Cardiac muscle cell (in vitro differentiated cells and primary cell): ENCODE data around the gene P4HA1. TPM values are rescaled to one million over a fixed set of nuclear protein-coding genes. Genes with fewer than 3 reads are reported as not detected.
"Not testable (repeated sequence)": the region's sequence is repeated elsewhere in the genome, so short reads cannot be mapped to it uniquely, and the experiment has no call there.

Experiments
- DNase-seq, 2 donors: peaks; one replicate each; pipeline versions ENCODE4 v3.0.0 to v3.0.0-alpha.2; 2010 to 2017; ENCODE audit warnings: low read depth in 1 of 2, low spot score in 1 of 2
- H3K27ac ChIP-seq: fragments of 200-600 bp; sonication (generic); 2 replicates; pipeline ENCODE4 v1.5.1; 2016
- H3K27me3 ChIP-seq: fragments of 200-600 bp; sonication (generic); 2 replicates; pipeline ENCODE4 v1.6.0; 2016; ENCODE audit warnings: control low read depth
- H3K36me3 ChIP-seq: fragments of 200-600 bp; sonication (generic); 2 replicates; pipeline ENCODE4 v1.5.1; 2016; ENCODE audit warnings: control low read depth
- H3K4me1 ChIP-seq: fragments of 200-600 bp; sonication (generic); 2 replicates; pipeline ENCODE4 v1.8.1; 2017; ENCODE audit warnings: low read depth, mild to moderate bottlenecking, mixed run types
- H3K4me3 ChIP-seq: fragments of 200-600 bp; sonication (generic); 2 replicates; pipeline ENCODE4 v1.5.1; 2016; ENCODE audit warnings: mild to moderate bottlenecking
- H3K9me3 ChIP-seq: fragments of 200-600 bp; sonication (generic); 2 replicates; pipeline ENCODE4 v1.5.1; 2017; ENCODE audit warnings: low read depth, mild to moderate bottlenecking, control low read depth
- polyA plus RNA-seq: library from polyadenylated mRNA; unstranded; fragments of >200 nt; fragmentation: Nextera tagmentation; extraction: Ambion mirVana; gene quantifications from 2 replicates; pipeline ENCODE4 v1.2.1, GENCODE V29; 2016
- total RNA-seq: library from RNA; depleted of rRNA; stranded (reverse); fragments of >200 nt; gene quantifications from 2 replicates; pipeline ENCODE4 v1.2.3, GENCODE V29; 2016
- TF ChIP-seq, protein P1 (sequence below): IDR thresholded peaks from 2 replicates; pipeline ENCODE4 v1.5.1; 2012; ENCODE audit warnings: low read depth, mild to moderate bottlenecking, low read length

Gene P4HA1
- total and polyA plus RNA-seq, 2 experiments from 2014 or later: 92.0 to 172 TPM

DNA sequence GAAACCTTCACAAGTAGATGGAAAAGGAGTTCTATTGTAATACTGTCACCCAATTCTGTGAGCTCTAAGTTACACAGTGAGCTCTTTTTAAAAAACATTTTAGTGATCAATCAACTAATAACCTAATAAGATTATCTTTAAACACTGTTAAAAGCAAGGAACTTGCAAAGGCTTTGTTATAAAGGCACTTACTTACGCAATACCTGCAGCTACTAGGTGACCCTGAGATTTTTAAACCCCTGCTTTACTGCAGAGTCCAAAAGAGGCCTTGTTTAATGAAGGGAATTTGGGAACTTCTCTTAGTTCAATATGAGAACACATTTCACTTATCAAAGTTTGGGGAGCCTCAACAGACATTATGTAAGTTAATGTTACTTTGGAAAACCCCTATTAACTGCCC is 53.3 kb downstream of the P4HA1 start:
- no peaks in the 10 kb centered on the region for H3K4me1 ChIP-seq
- peaks cover 65% of the 10 kb centered on the region for H3K36me3 ChIP-seq
- no peaks in the 10 kb centered on the region for H3K27me3 ChIP-seq
- DNase-seq: no peak
- H3K4me3 ChIP-seq: no peak overlapping the region
- TF ChIP-seq, protein P1, sequence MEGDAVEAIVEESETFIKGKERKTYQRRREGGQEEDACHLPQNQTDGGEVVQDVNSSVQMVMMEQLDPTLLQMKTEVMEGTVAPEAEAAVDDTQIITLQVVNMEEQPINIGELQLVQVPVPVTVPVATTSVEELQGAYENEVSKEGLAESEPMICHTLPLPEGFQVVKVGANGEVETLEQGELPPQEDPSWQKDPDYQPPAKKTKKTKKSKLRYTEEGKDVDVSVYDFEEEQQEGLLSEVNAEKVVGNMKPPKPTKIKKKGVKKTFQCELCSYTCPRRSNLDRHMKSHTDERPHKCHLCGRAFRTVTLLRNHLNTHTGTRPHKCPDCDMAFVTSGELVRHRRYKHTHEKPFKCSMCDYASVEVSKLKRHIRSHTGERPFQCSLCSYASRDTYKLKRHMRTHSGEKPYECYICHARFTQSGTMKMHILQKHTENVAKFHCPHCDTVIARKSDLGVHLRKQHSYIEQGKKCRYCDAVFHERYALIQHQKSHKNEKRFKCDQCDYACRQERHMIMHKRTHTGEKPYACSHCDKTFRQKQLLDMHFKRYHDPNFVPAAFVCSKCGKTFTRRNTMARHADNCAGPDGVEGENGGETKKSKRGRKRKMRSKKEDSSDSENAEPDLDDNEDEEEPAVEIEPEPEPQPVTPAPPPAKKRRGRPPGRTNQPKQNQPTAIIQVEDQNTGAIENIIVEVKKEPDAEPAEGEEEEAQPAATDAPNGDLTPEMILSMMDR: no peak
- no peaks in the 10 kb centered on the region for H3K9me3 ChIP-seq
- H3K27ac ChIP-seq: no peak overlapping the region

DNA sequence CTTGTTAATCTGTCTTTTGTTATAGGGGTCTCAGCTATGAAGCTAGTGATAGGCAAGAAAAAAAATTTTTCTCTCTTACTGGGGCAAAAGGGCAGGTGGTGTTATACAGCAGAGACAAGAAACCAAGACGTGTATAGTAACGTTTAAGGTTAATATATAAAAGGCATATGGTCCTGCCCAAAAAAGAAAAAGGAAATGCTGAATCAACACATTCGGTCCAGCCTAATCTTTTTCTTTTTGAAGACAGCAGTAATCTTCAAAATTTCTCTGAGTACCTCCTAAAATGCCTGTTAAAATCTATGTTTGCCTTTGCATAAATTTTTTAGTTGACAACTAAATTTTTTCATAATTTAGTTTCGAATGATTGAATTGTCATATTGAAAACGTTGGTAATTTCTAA is 54.5 kb downstream of the P4HA1 start:
- Histone ChIP-seq H3K36me3 (peaks cover 57% of the 10 kb centered on the region), H3K27me3 (no peaks in the 10 kb centered on the region), H3K4me3 (no peak overlapping the region), H3K27ac (no peak overlapping the region), H3K9me3 (no peaks in the 10 kb centered on the region), H3K4me1 (no peaks in the 10 kb centered on the region)
- TF ChIP-seq, protein P1: no peak
- DNase-seq: no peak

DNA sequence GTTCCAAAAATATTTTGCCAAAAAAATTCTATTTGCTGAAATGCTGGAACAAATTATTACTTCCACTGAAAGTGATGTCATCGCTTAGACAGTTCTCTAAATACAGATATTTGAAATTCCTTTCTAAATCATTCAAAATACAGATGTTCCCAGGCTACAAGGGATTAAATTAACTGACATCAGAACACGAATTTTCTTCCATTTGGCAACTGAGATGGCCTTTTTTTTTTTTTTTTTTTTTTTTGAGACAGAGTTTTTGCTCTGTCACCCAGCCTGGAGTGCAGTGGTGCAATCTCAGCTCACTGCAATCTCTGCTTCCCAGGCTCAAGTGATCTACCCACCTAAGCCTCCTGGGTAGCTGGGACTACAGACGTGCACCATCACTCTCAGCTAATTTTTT is 57.0 kb downstream of the P4HA1 start:
- no peaks in the 10 kb centered on the region for H3K9me3 ChIP-seq
- H3K36me3 ChIP-seq: peaks cover 50% of the 10 kb centered on the region
- no peaks in the 10 kb centered on the region for H3K27me3 ChIP-seq
- H3K4me1 ChIP-seq: no peaks in the 10 kb centered on the region
- no peak overlapping the region for H3K4me3 ChIP-seq
- DNase-seq: peak in 1 of 2 donors; percentile 29
- H3K27ac ChIP-seq: no peak overlapping the region
- TF ChIP-seq, protein P1: no peak

DNA sequence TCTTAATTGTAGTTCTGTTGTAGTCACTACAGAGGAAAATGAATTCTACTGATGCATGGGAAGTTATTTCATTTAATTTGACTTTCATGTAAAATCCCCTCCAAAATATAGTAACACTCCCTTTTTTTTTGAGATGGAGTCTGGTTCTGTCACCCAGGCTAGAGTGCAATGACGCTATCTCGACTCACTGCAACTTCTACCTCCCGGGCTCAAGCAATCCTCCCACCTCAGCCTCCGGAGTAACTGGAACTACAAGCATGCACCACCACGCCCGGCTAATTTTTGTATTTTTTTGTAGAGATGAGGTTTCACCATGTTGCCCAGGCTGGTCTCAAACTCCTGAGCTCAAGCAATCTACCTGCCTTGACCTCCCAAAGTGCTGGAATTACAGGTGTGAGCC is 60.4 kb downstream of the P4HA1 start:
- H3K9me3 ChIP-seq, H3K4me3 ChIP-seq, DNase-seq, H3K4me1 ChIP-seq, H3K27ac ChIP-seq, H3K27me3 ChIP-seq: not testable (repeated sequence)
- H3K36me3 ChIP-seq: peaks cover 45% of the 10 kb centered on the region

DNA sequence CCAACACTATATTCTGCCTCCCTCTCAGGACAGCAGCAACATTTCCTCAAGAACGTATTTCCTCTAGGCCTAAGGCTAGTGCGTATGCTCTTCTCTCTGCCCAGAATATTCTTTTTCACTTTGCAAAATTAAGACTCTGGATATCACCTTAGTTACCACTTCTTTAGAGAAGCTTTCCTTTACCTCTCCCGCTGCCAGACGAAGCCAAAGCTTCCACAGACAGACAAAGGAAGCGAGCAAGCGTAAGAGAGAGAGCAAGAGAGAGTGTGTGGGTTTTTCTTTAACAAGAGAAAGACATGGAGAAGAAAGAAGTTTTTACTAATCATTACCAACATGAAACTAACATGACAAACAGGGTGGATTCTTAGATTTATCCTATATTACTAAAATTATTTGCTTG is 64.1 kb downstream of the P4HA1 start:
- Histone ChIP-seq H3K9me3 (no peaks in the 10 kb centered on the region), H3K4me3 (no peak overlapping the region), H3K36me3 (peaks cover 60% of the 10 kb centered on the region), H3K27ac (peak overlapping the region; percentile 70), H3K27me3 (no peaks in the 10 kb centered on the region), H3K4me1 (peaks cover 6% of the 10 kb centered on the region)
- TF ChIP-seq, protein P1: no peak
- DNase-seq: no peak

DNA sequence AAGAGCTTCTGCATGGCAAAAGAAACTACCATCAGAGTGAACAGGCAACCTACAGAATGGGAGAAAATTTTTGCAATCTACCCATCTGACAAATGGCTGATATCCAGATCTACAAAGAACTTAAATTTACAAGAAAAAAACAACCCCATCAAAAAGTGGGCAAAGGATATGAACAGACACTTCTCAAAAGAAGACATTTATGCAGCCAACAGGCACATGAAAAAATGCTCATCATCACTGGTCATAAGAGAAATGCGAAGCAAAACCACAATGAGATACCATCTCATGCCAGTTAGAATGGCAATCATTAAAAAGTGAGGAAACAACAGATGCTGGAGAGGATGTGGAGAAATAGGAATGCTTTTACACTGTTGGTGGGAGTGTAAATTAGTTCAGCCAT is 70.0 kb downstream of the P4HA1 start:
- H3K9me3 ChIP-seq, H3K27me3 ChIP-seq, H3K4me1 ChIP-seq, DNase-seq, H3K4me3 ChIP-seq, H3K27ac ChIP-seq: not testable (repeated sequence)
- H3K36me3 ChIP-seq: peaks cover 24% of the 10 kb centered on the region

DNA sequence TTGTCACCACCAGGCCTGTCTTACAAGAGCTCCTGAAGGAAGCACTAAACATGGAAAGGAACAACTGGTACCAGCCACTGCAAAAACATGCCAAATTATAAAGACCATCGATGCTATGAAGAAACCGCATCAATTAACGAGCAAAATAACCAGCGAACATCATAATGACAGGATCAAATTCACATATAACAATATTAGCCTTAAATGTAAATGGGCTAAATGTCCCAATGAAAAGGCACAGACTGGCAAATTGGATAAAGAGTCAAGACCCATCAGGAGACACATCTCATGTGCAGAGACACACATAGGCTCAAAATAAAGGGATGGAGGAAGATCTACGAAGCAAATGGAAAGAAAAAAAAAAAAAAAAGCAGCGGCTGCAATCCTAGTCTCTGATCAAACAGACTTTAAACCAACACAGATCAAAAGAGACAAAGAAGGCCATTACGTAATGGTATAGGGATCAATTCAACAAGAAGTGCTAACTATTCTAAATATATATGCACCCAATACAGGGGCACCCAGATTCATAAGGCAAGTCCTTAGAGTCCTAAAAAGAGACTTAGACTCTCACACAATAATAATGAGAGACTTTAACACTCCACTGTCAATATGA is 73.1 kb downstream of the P4HA1 start:
- peaks cover 12% of the 10 kb centered on the region for H3K4me1 ChIP-seq
- H3K36me3 ChIP-seq: peaks cover 15% of the 10 kb centered on the region
- H3K27me3 ChIP-seq, DNase-seq, H3K4me3 ChIP-seq, H3K27ac ChIP-seq, H3K9me3 ChIP-seq: not testable (repeated sequence)

DNA sequence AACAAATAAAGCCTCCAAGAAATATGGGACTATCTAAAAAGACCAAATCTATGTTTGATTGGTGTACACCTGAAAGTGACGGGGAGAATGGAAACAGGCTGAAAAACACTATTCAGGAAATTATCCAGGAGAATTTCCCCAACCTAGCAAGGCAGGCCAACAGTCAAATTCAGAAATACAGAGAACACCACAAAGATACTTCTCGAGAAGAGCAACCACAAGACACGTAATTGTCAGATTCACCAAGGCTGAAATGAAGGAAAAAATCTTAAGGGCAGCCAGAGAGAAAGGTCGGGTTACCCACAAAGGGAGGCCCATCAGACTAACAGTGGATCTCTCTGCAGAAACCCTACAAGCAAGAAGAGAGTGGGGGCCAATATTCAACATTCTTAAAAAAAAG is 73.7 kb downstream of the P4HA1 start:
- DNase-seq, H3K27me3 ChIP-seq, H3K27ac ChIP-seq, H3K9me3 ChIP-seq, H3K4me3 ChIP-seq: not testable (repeated sequence)
- Histone ChIP-seq H3K36me3 (peaks cover 11% of the 10 kb centered on the region), H3K4me1 (peaks cover 16% of the 10 kb centered on the region)

DNA sequence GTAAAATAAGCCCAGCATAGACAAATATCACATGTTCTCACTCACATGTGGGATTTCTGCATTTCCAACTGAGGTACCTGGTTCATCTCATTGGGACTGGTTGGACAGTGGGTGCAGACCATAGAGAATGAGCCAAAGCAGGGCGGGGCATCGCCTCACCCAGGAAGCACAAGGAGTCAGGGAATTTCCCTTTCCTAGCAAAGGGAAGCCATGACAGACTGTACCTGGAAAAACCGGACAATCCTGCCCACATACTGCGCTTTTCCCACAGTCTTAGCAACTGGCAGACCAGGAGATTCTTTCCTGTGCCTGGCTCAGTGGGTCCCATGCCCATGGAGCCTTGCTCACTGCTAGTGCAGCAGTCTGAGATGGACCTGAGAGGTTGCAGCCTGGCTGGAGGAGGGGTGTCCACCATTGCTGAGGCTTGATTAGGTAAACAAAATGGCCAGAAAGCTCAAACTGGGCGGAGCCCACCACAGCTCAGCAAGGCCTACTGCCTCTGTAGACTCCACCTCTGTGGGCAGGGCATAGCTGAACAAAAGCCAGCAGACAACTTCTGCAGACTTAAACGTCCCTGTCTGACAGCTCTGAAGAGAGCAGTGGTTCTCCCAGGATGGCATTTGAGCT is 75.0 kb downstream of the P4HA1 start:
- not testable (repeated sequence) for H3K9me3 ChIP-seq, H3K4me3 ChIP-seq, H3K27me3 ChIP-seq, DNase-seq
- H3K27ac ChIP-seq: peak overlapping the region; percentile 12
- H3K4me1 ChIP-seq: peaks cover 19% of the 10 kb centered on the region
- peaks cover 21% of the 10 kb centered on the region for H3K36me3 ChIP-seq
